Measurements from ENCODE around the gene NUP62.
"Not testable (repeated sequence)": the region's sequence is repeated elsewhere in the genome, so short reads cannot be mapped to it uniquely, and the experiment has no call there.

The NUP62 gene, protein sequence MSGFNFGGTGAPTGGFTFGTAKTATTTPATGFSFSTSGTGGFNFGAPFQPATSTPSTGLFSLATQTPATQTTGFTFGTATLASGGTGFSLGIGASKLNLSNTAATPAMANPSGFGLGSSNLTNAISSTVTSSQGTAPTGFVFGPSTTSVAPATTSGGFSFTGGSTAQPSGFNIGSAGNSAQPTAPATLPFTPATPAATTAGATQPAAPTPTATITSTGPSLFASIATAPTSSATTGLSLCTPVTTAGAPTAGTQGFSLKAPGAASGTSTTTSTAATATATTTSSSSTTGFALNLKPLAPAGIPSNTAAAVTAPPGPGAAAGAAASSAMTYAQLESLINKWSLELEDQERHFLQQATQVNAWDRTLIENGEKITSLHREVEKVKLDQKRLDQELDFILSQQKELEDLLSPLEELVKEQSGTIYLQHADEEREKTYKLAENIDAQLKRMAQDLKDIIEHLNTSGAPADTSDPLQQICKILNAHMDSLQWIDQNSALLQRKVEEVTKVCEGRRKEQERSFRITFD

DNA sequence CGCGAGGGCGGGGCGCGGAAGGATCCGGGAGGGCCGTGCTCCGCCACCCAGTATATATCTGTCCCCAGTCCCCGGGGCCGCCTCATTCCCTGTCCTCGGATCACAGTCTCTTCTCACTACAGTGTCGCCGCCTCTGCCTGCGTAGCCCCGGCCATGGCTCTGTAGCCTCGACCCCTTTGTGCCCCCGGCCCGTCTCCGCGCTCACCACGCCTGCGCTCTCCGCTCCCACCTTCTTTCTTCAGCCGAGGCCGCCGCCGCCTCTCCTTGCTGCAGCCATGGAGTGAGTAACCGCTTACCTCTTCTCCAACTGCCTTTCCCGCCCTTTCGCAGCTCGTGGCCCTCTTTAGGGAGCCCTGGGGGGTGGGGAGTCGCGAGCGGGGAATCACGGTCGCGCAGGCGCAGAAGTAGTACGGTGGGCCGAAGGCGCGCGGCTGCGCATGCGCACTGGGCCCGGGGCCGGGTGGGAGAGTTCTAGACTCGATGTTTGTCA lies at the start of gene NUP62, which contains the start of gene ATF5:
TSS of gene NUP62 (minus strand) at position 384 of the 490 bp plus-strand sequence. CDS start 19,697 bp downstream, outside the sequence.
TSS of gene ATF5 (plus strand) at position 85 of the 490 bp plus-strand sequence. CDS start 1,646 bp downstream, outside the sequence.
- DNase-seq: peak; percentile 99

GRCh38 chr19:49978324-49978723 lies 49.0 kb upstream of the NUP62 start:
- DNase-seq: no peak

DNA sequence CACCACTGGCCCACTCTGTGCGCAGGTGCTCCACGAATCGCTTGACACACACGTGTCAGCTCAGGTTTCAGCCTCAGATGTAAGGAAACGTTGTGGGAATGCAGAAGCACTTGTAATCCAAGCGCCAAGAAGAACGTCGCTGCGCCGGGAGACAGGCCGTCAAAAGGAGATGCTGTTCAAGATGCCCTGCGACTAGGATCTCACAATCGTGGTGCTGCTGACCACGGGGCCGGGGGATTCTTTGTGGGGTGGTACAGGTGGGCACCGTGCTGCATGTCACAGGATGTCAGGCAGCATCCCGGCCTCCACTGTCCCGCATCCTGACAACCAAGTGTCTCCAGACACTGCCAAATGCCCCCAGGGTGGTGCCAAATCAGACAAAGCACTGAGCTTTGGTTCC lies 48.6 kb upstream of the NUP62 start:
- DNase-seq: no peak

- DNase-seq: no peak
Observed at GRCh38 chr19:49977076-49977475, 47.8 kb upstream of the NUP62 start.

DNA sequence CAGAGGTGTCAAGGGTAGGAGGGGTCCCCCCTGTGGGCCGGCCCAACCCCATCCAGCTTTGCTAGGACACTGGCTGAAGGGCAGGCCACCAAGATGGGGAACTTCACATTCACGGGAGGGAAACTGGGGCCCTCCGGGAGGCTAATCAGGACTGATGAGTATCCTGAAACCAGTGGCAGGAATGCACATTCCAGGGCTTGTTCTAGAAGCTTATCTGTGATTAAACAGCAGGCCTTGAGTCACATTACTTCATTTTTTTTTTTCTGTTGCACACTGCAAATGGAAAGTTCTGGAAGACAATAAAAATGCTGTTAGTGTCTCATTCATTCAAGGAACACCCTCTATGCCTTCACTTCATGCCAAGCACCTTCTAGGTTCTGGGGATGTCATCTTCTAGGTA lies 47.2 kb upstream of the NUP62 start:
- DNase-seq: no peak

- no peak for DNase-seq
Observed at GRCh38 chr19:49975051-49975450, 45.7 kb upstream of the NUP62 start.

DNA sequence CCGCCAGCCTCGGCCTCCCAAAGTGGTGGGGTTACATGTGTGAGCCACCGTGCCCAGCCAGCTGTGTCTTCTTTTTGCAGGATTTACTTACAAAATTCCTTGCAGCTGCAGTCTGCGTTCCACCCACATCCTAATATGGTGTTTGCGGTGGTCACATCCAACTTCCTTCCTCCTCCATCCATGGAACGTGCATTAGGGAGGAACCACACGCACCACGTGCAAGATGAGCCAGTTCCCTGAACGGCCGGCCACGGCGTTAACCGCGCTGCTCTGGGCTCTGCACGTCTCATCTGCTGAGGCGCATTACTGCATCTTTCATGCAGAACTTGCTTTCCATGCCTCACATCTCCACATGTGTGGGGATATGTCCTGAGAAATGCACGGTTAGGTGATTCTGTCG lies 44.7 kb upstream of the NUP62 start:
- no peak for DNase-seq

- no peak for DNase-seq
Observed at GRCh38 chr19:49972841-49973240, 43.5 kb upstream of the NUP62 start.

- DNase-seq: no peak
Observed at GRCh38 chr19:49971991-49972411, 42.7 kb upstream of the NUP62 start.

DNA sequence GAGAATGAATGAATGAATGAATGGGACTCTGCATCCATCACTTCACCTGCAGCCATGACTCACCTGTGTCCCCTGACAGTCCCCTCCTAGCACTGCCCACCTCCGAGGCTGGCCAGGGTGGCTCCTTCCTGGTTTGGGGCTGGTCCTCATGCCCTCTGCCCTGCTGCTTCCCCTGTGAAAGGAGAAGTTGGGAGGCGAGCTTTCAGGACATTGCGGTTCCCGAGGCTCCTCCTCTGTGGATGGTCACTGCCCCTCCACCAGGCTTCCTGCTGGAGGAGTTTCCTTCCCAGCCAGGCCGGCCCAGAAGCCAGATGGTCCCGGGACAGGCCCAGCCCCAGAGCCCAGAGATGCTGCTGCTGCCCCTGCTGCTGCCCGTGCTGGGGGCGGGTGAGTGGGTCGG lies 40.1 kb upstream of the NUP62 start:
- DNase-seq: not testable (repeated sequence)

DNA sequence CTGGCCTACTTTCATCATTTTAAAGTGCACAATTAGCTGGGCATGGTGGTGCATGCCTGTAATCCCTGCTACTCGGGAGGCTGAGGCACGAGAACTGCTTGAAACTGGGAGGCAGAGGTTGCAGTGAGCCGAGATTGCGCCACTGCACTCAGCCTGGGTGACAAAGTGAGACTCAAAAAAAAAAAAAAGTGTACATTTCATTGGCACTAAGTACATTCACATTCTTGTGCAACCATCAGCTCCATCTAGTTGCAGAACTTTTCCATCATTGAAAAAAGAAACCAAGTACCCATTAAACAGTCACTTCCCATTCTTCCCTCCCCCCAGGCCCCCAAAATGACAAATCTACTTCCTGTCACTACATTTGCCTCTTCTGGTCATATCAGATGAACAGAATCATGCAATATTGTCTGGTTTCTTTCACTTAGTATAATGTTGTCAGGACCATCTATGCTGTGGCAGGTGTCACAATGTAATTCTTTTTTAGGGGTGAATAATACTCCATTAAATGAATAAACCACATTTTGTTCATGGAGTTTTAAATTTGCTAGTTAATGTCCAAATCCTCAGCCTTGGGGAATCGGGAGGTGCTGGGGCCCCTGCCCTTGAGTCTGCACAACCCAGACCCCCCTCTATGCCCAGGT lies 39.1 kb upstream of the NUP62 start:
- DNase-seq: no peak

GRCh38 chr19:49960980-49961379 lies 31.7 kb upstream of the NUP62 start, which contains the start of gene SIGLEC11:
Gene SIGLEC11, minus strand, starts transcription at chr19:49961172. Its CDS starts 91 bp downstream, at chr19:49961081.
- DNase-seq: not testable (repeated sequence)

DNA sequence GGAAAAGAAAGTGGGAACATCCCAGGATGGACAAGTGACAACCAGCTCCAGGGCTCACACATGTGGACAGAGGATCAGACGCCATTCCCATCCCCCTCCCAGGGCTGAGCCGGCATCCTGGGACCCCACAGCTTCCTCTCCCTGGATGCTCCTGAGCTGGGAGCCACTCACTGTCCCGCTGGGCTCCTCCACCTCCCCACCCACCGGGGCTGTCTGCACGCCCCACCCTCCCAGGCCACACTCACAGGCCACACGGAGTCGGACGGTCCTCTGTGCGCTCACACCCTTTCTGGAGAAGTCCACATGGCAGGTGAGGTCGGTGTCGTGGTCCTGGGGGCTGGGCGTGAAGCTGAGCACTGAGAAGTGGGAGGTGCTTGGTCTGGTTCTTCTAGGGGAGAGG lies 30.6 kb upstream of the NUP62 start:
- not testable (repeated sequence) for DNase-seq

DNA sequence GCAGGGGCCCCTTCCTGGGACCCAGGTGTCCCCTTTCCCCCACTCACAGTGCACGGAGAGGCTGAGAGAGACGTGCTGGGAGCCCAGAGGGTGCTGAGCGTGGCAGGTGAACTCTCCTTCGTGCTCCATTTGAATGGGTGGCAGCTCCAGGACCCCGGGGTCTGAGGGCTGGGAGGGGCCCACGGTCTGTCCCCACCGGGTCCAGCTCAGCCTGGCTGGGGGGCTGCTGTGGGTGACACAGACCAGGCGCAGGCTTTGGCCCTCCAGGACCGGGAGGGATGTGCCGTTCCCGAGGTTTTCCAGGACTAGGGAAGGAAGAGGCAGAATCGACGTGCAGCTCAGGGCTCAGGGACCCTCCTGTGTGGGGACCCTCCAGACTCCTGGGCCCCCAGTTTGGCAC lies 29.3 kb upstream of the NUP62 start:
- not testable (repeated sequence) for DNase-seq

DNA sequence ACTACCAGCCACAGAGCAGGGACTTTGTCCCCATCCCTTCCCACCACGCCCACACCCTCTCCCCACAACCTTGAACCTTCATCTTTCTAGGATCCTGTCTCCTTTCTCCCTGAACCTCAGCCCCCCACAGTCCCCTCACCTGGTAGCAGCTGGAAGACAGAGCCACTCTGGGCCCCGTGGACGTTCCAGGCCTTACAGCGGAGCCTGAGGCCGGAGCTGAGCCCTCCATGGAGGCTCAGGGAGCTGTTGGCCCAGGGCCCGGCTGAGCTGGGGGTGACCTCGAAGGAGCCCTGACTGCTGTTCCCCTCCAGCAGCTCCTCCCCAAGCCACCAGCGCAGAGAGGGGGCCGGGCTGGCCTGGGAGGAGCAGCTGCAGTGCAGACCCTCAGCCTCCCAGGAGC lies 28.8 kb upstream of the NUP62 start:
- not testable (repeated sequence) for DNase-seq

DNA sequence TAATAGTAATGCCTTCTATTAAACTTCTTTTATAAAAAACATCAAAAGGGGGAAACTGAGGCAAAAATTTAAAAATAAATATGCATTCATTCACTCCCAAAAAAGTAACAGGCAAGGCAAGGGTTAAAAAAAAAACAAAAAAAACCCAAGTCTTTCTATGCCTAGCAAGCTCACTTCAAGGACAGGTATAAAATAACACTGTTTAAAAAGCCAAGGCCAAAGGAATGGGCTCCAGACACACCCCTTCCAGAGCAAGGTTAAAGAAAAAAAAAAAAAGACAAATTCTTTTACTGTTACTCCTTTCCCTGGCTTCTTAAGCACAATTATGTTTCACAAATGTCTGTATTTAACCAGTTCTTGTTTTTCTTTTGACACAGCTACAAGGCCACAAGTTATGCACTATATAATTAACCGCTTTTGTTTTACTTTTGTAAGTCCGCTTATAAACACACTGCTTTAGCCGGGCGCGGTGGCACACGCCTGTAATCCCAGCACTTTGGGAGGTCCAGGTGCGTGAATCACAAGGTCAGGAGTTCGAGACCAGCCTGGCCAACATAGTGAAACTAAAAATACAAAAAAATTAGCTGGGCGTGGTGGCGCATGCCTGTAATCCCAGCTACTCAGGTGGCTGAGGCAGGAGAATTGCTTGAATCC lies 28.1 kb upstream of the NUP62 start:
- no peak for DNase-seq

- no peak for DNase-seq
Observed at GRCh38 chr19:49956115-49956495, 26.8 kb upstream of the NUP62 start.

DNA sequence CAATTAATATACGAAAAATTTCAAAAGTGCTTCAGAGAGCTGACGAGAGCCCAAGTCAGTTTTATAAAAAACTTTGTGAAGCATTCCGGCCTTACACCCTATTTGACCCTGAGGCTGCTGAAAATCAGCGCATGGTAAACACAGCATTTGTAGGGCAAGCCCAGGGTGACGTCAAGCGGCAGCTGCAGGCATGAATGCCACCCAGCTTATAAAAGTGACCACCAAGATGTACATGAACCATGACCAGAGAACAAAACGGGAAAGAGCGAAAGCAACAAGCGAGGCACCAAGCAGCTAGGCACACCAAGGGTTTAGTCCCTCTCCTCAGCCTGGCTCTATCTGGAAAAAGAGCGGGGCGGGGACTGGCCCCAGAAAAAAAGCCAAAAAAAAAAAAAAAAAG lies 25.6 kb upstream of the NUP62 start:
- DNase-seq: no peak

GRCh38 chr19:49954092-49954829 lies 25.0 kb upstream of the NUP62 start:
- DNase-seq: no peak

GRCh38 chr19:49953416-49953815 lies 24.1 kb upstream of the NUP62 start:
- DNase-seq: no peak

DNA sequence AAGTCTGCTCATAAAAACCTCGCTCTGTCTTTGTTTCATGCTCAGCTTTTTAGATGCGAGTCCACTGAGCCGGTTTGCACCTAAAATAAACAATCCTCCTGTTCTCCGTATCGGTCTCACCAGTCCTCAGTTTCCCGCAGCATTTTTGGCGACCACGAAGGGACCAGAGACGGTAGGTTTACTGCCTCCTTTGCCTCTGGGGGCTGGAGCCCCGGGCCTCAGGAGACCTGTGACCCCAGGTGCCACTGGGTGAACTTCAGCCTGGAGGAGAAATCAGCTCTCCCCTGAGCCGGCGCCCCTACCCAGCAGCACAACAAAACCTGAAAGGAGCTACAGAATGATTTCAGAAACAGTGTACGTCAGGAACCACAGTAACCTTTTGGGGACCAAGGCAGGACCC lies 23.6 kb upstream of the NUP62 start:
- no peak for DNase-seq

GRCh38 chr19:49952479-49952836 lies 23.2 kb upstream of the NUP62 start:
- DNase-seq: no peak
